MM.1S (cell line): ENCODE measurements around the gene RELL1.
"Not testable (repeated sequence)": the region's sequence is repeated elsewhere in the genome, so short reads cannot be mapped to it uniquely, and the experiment has no call there.

Experiments
- DNase-seq: peaks from one replicate; pipeline ENCODE4 v3.0.0-alpha.2; 2015
- H2AFZ ChIP-seq: fragments of 300-600 bp; sonication (generic); 2 replicates; pipeline ENCODE4 v1.6.0; 2016; ENCODE audit warnings: antibody characterized with exemption, low read length
- H3F3A ChIP-seq: fragments of 300-600 bp; sonication (generic); 2 replicates; pipeline ENCODE4 v1.6.1; 2016; ENCODE audit warnings: mild to moderate bottlenecking, antibody characterized with exemption, low read length, moderate library complexity, mixed read lengths; ENCODE audit not compliant: insufficient read depth
- H3K27ac ChIP-seq: fragments of 300-600 bp; sonication (generic); 2 replicates; pipeline ENCODE4 v1.5.1; 2016; ENCODE audit warnings: mild to moderate bottlenecking, low read length
- H3K27me3 ChIP-seq: fragments of 300-600 bp; sonication (generic); replicated peaks from 2 replicates; pipeline ENCODE4 v1.6.0; 2016; ENCODE audit warnings: low read length; ENCODE audit not compliant: insufficient read depth
- H3K36me3 ChIP-seq: fragments of 300-600 bp; sonication (generic); replicated peaks from 2 replicates; pipeline ENCODE4 v1.6.1; 2016; ENCODE audit warnings: mild to moderate bottlenecking, low read length, mixed read lengths; ENCODE audit not compliant: insufficient read depth
- H3K4me1 ChIP-seq: fragments of 300-600 bp; sonication (generic); 2 replicates; pipeline ENCODE4 v1.6.1; 2016; ENCODE audit warnings: low read length, mixed read lengths
- H3K4me2 ChIP-seq: fragments of 300-600 bp; sonication (generic); 2 replicates; pipeline ENCODE4 v1.6.0; 2016; ENCODE audit warnings: low read depth, low read length
- H3K4me3 ChIP-seq: fragments of 300-600 bp; sonication (generic); 2 replicates; pipeline ENCODE4 v1.5.1; 2016; ENCODE audit warnings: low read length, mixed read lengths
- H3K79me2 ChIP-seq: fragments of 300-600 bp; sonication (generic); 2 replicates; pipeline ENCODE4 v1.6.1; 2016; ENCODE audit warnings: mixed run types, low read length, mixed read lengths
- H3K9ac ChIP-seq: fragments of 300-600 bp; sonication (generic); 2 replicates; pipeline ENCODE4 v1.6.1; 2016; ENCODE audit warnings: low read length, mixed read lengths
- H3K9me2 ChIP-seq: fragments of 300-600 bp; sonication (generic); replicated peaks from 2 replicates; pipeline ENCODE4 v1.6.1; 2016; ENCODE audit warnings: mild to moderate bottlenecking, low read length, mixed read lengths; ENCODE audit not compliant: insufficient read depth
- H3K9me3 ChIP-seq: fragments of 300-600 bp; sonication (generic); replicated peaks from 2 replicates; pipeline ENCODE4 v1.6.1; 2016; ENCODE audit warnings: mild to moderate bottlenecking, low read length, mixed read lengths; ENCODE audit not compliant: insufficient read depth
- H4K20me1 ChIP-seq: fragments of 300-600 bp; sonication (generic); 2 replicates; pipeline ENCODE4 v1.6.1; 2016; ENCODE audit warnings: mild to moderate bottlenecking, low read length, moderate library complexity, mixed read lengths; ENCODE audit not compliant: insufficient read depth
- EZH2 ChIP-seq: fragments of 300-600 bp; sonication (generic); optimal IDR thresholded peaks from 2 replicates; pipeline ENCODE3; 2017; ENCODE audit warnings: low read depth, mild to moderate bottlenecking, antibody characterized with exemption, low read length, mixed read lengths
- EZH2phosphoT487 ChIP-seq: fragments of 300-600 bp; sonication (generic); IDR thresholded peaks from 2 replicates; pipeline ENCODE4 v1.6.1; 2018; ENCODE audit warnings: antibody characterized with exemption, low read length
- TF ChIP-seq, protein P1 (sequence below): fragments of 300-600 bp; sonication (generic); IDR thresholded peaks from 2 replicates; pipeline ENCODE4 v1.5.1; 2016; ENCODE audit warnings: antibody characterized with exemption, low read length, mixed read lengths

The RELL1 gene

DNA sequence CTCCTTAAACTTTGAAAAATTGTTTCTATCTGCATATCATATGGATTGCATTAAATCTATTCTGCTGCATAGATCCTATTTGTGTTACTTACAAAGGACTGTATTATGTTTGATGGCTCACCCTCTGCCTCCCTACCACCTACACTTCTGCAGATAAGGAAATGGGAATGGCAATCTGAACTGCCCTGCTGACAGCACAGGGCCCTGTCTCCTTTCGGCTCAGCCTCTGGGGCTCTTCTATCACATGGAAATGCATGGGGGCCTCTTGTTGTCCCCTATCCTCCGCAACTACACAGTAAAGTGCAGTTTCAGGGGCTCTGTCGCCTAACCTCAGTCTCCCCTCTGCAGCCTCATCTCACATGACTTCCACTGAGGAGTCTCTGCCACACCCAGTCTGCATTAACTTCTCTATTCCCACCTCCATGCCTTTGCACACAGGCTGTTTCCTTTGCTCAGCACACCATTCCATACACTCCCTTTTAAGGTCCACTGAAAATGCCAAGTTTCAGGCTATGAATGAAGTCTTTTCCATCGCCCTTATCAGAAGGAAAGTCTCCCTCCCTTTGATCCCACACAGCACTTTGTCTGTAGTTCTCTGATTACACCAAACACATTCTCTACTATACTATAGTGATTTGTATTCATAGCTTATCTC, 12.5 kb downstream of the RELL1 start:
- H3K27ac ChIP-seq: no peak overlapping the region
- peaks cover 35% of the 10 kb centered on the region for H3K4me1 ChIP-seq
- no peak for TF ChIP-seq EZH2
- TF ChIP-seq, protein P1, sequence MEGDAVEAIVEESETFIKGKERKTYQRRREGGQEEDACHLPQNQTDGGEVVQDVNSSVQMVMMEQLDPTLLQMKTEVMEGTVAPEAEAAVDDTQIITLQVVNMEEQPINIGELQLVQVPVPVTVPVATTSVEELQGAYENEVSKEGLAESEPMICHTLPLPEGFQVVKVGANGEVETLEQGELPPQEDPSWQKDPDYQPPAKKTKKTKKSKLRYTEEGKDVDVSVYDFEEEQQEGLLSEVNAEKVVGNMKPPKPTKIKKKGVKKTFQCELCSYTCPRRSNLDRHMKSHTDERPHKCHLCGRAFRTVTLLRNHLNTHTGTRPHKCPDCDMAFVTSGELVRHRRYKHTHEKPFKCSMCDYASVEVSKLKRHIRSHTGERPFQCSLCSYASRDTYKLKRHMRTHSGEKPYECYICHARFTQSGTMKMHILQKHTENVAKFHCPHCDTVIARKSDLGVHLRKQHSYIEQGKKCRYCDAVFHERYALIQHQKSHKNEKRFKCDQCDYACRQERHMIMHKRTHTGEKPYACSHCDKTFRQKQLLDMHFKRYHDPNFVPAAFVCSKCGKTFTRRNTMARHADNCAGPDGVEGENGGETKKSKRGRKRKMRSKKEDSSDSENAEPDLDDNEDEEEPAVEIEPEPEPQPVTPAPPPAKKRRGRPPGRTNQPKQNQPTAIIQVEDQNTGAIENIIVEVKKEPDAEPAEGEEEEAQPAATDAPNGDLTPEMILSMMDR: no peak
- TF ChIP-seq EZH2phosphoT487: no peak
- no peak overlapping the region for H3K4me3 ChIP-seq
- H3K9me2 ChIP-seq: no peaks in the 10 kb centered on the region
- no peak overlapping the region for H2AFZ ChIP-seq
- no peak overlapping the region for H3K9ac ChIP-seq
- peaks cover 20% of the 10 kb centered on the region for H3F3A ChIP-seq
- H3K4me2 ChIP-seq: no peak overlapping the region
- no peaks in the 10 kb centered on the region for H3K36me3 ChIP-seq
- no peaks in the 10 kb centered on the region for H3K9me3 ChIP-seq
- H3K79me2 ChIP-seq: peaks cover 74% of the 10 kb centered on the region
- DNase-seq: no peak
- H4K20me1 ChIP-seq: no peaks in the 10 kb centered on the region
- no peaks in the 10 kb centered on the region for H3K27me3 ChIP-seq

DNA sequence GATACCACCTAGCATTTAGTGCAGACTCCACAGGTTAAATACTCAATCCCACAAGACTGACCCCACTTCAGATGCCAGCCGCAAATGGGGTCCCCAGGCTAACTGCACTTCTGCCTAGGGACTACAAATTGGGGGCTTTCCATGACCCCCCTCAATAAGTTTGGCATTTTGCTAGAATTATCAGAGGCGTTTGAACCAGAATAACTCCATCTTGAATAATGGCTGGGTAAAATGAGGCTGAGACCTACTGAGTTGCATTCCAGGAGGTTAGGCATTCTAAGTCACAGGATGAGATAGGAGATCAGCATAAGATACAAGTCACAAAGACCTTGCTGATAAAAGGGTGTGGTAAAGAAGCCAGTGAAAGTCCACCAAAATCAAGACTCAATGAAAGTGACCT, 15.1 kb downstream of the RELL1 start:
- Histone ChIP-seq H4K20me1 (no peaks in the 10 kb centered on the region), H3F3A (peaks cover 13% of the 10 kb centered on the region), H3K79me2 (peaks cover 66% of the 10 kb centered on the region), H3K4me1 (peaks cover 21% of the 10 kb centered on the region), H3K36me3 (no peaks in the 10 kb centered on the region), H3K9ac (no peak overlapping the region), H3K4me2 (no peak overlapping the region), H3K27me3 (no peaks in the 10 kb centered on the region), H2AFZ (no peak overlapping the region), H3K27ac (no peak overlapping the region), H3K4me3 (no peak overlapping the region), H3K9me3 (no peaks in the 10 kb centered on the region), H3K9me2 (no peaks in the 10 kb centered on the region)
- no peak for DNase-seq
- TF ChIP-seq EZH2phosphoT487 (no peak), EZH2 (no peak)
- TF ChIP-seq, protein P1: no peak

DNA sequence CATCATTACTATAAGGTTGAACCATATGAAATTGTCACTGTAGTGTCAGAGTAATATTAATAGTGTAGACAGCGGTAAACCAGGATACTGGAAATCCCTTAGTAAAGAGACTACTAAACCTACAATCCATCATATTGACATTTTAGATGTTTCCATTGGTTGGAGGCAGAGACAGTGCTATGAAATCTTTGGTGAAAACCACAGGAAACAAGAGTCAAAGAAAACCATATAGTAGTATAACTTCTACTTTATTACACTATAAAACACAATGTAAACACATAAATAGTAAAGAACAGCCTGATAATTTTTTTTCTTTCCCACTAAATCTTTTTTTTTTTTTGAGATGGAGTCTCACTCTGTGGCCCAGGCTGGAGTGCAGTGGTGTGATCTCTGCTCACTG, 15.9 kb downstream of the RELL1 start:
- DNase-seq: no peak
- Histone ChIP-seq H3K9me3 (no peaks in the 10 kb centered on the region), H2AFZ (no peak overlapping the region), H3K4me2 (no peak overlapping the region), H4K20me1 (no peaks in the 10 kb centered on the region), H3K9ac (no peak overlapping the region), H3K27me3 (no peaks in the 10 kb centered on the region), H3K4me3 (no peak overlapping the region), H3K79me2 (peaks cover 70% of the 10 kb centered on the region), H3K36me3 (no peaks in the 10 kb centered on the region), H3K27ac (no peak overlapping the region), H3K9me2 (no peaks in the 10 kb centered on the region), H3F3A (peaks cover 5% of the 10 kb centered on the region), H3K4me1 (peaks cover 15% of the 10 kb centered on the region)
- TF ChIP-seq, protein P1: no peak
- no peak for TF ChIP-seq EZH2
- no peak for TF ChIP-seq EZH2phosphoT487

DNA sequence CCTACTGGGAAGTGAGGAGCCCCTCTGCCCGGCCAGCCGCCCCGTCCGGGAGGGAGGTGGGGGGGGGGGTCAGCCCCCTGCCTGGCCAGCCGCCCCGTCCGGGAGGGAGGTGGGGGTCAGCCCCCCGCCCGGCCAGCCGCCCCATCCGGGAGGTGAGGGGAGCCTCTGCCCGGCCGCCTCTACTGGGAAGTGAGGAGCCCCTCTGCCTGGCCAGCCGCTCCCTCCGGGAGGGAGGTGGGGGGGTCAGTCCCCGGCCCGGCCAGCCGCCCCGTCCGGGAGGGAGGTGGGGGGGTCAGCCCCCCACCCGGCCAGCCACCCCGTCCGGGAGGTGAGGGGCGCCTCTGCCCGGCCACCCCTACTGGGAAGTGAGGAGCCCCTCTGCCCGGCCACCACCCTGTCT, 17.1 kb downstream of the RELL1 start:
- not testable (repeated sequence) for DNase-seq, H3K27ac ChIP-seq, H3K36me3 ChIP-seq, H3F3A ChIP-seq, H3K27me3 ChIP-seq, H3K9ac ChIP-seq, H3K4me2 ChIP-seq, H2AFZ ChIP-seq, H3K4me1 ChIP-seq, H3K4me3 ChIP-seq, H4K20me1 ChIP-seq, H3K9me3 ChIP-seq, H3K9me2 ChIP-seq
- peaks cover 70% of the 10 kb centered on the region for H3K79me2 ChIP-seq
